GM18508 (cell line): Measurements from ENCODE around the gene TASL.
"Not testable (repeated sequence)": the region's sequence is repeated elsewhere in the genome, so short reads cannot be mapped to it uniquely, and the experiment has no call there.

ENCODE experiments used
- ATAC-seq: cut with Tn5 transposase; IDR thresholded peaks from one replicate; pipeline ENCODE4 v1.9.1; 2021; ENCODE audit warnings: moderate number of reproducible peaks; ENCODE audit not compliant: insufficient read depth, unreplicated experiment

Gene TASL

GRCh38 chrX:30577362-30577991, at the start of gene TASL:
Gene TASL, minus strand, starts transcription at chrX:30577766. Its CDS starts 17,411 bp downstream, at chrX:30560355.
- ATAC-seq = peak; percentile 83

- ATAC-seq = no peak
Observed at GRCh38 chrX:30626402-30626801, 48.8 kb upstream of the TASL start.

- ATAC-seq = no peak
Observed at GRCh38 chrX:30622361-30622760, 44.8 kb upstream of the TASL start.

- no peak for ATAC-seq
Observed at GRCh38 chrX:30620980-30621618, 43.5 kb upstream of the TASL start.

- no peak for ATAC-seq
Observed at GRCh38 chrX:30620125-30620524, 42.6 kb upstream of the TASL start.

- ATAC-seq = no peak
Observed at GRCh38 chrX:30618160-30618765, 40.7 kb upstream of the TASL start.

GRCh38 chrX:30615229-30615628, 37.7 kb upstream of the TASL start:
- ATAC-seq = peak; percentile 97

GRCh38 chrX:30613721-30614120, 36.2 kb upstream of the TASL start:
- no peak for ATAC-seq

GRCh38 chrX:30612250-30612655, 34.7 kb upstream of the TASL start:
- no peak for ATAC-seq

- ATAC-seq = no peak
Observed at GRCh38 chrX:30610026-30610425, 32.5 kb upstream of the TASL start.

- no peak for ATAC-seq
Observed at GRCh38 chrX:30607155-30607554, 29.6 kb upstream of the TASL start.

GRCh38 chrX:30600269-30601176, 23.0 kb upstream of the TASL start:
- ATAC-seq = not testable (repeated sequence)

GRCh38 chrX:30597216-30598012, 19.8 kb upstream of the TASL start:
- ATAC-seq = peak; percentile 77

- peak; percentile 37 for ATAC-seq
Observed at GRCh38 chrX:30593440-30594200, 16.1 kb upstream of the TASL start.

- no peak for ATAC-seq
Observed at GRCh38 chrX:30592831-30593230, 15.3 kb upstream of the TASL start.

GRCh38 chrX:30590368-30590767, 12.8 kb upstream of the TASL start:
- ATAC-seq = no peak

GRCh38 chrX:30589146-30589888, 11.8 kb upstream of the TASL start:
- ATAC-seq = peak; percentile 33

- no peak for ATAC-seq
Observed at GRCh38 chrX:30586516-30586915, 8.9 kb upstream of the TASL start.

GRCh38 chrX:30582664-30583063, 5.1 kb upstream of the TASL start:
- no peak for ATAC-seq
